Lower lobe of right lung (tissue), 2 donors: Measurements from ENCODE around the gene ANKS1B. TPM values are rescaled to one million over a fixed set of nuclear protein-coding genes. Genes with fewer than 3 reads are reported as not detected.

Experiments used
- ATAC-seq, 2 donors: fragments of 200-7000 bp; cut with Tn5 transposase; one replicate each; pipeline ENCODE4 v1.9.1; 2020 to 2022; ENCODE audit warnings: mild to moderate bottlenecking in 2 of 2, moderate library complexity in 2 of 2
- DNase-seq: peaks from one replicate; pipeline ENCODE4 v3.0.0-alpha.2; 2020
- H3K27ac ChIP-seq: fragments of 200-600 bp; one replicate; pipeline ENCODE4 v1.8.0; 2022
- H3K27me3 ChIP-seq: fragments of 200-600 bp; one replicate; pipeline ENCODE4 v1.8.0; 2022; ENCODE audit warnings: low read depth
- H3K36me3 ChIP-seq: fragments of 200-600 bp; one replicate; pipeline ENCODE4 v1.8.0; 2022; ENCODE audit warnings: mild to moderate bottlenecking
- H3K4me1 ChIP-seq: fragments of 200-600 bp; one replicate; pipeline ENCODE4 v1.8.0; 2022
- H3K4me3 ChIP-seq: fragments of 200-600 bp; one replicate; pipeline ENCODE4 v1.8.0; 2022; ENCODE audit warnings: mild to moderate bottlenecking
- H3K9me3 ChIP-seq: fragments of 200-600 bp; one replicate; pipeline ENCODE4 v1.8.0; 2022
- intact Hi-C: fragments of 100-400 bp; cut with DNase I; formaldehyde crosslinking; loops from one replicate; pipeline ENCODE4 v1.11.0; 2022
- total RNA-seq: library from RNA; stranded (reverse); fragmentation: NEBNext Ultra II Directional; extraction: Animal tissue kit (Norgen Biotek cat#: 25700); gene quantifications from one replicate; pipeline ENCODE4 v1.2.1, GENCODE V29; 2021
- TF ChIP-seq, protein P1 (sequence below): fragments of 200-600 bp; IDR thresholded peaks from one replicate; pipeline ENCODE4 v1.8.0; 2022; ENCODE audit warnings: antibody characterized with exemption, mild to moderate bottlenecking
- donor health status: DM: no; HTN: yes; CAD: no; lungs with severe emphysema.

ANKS1B gene
- total RNA-seq, 1 donor from 2014 or later: 4.0 TPM

DNA sequence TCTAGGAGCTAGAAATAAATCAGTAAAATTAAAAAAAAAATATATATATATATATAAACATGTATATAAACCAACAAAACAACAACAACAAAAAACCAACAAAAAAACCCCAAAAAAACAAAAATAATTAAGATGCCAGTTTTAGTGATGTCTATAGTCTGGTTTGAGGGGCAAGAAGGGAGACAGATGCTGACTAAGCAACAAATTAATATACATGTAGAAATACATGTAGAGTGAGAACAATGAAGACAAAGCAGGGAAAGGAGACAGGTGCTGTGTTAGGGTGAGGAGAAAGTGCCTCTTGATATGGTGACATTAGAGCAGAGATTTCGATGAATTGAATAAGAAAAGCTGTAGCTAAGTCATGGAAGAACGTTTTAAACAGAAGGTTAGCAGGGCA is 861.8 kb downstream of the ANKS1B start:
- H3K4me1 ChIP-seq: no peaks in the 10 kb centered on the region
- no peaks in the 10 kb centered on the region for H3K27me3 ChIP-seq
- TF ChIP-seq, protein P1, sequence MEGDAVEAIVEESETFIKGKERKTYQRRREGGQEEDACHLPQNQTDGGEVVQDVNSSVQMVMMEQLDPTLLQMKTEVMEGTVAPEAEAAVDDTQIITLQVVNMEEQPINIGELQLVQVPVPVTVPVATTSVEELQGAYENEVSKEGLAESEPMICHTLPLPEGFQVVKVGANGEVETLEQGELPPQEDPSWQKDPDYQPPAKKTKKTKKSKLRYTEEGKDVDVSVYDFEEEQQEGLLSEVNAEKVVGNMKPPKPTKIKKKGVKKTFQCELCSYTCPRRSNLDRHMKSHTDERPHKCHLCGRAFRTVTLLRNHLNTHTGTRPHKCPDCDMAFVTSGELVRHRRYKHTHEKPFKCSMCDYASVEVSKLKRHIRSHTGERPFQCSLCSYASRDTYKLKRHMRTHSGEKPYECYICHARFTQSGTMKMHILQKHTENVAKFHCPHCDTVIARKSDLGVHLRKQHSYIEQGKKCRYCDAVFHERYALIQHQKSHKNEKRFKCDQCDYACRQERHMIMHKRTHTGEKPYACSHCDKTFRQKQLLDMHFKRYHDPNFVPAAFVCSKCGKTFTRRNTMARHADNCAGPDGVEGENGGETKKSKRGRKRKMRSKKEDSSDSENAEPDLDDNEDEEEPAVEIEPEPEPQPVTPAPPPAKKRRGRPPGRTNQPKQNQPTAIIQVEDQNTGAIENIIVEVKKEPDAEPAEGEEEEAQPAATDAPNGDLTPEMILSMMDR: no peak
- H3K36me3 ChIP-seq: no peaks in the 10 kb centered on the region
- no peak overlapping the region for H3K4me3 ChIP-seq
- H3K27ac ChIP-seq: no peak overlapping the region
- intact Hi-C loops: no loop called here
- DNase-seq (no peak), ATAC-seq (no peak)
- H3K9me3 ChIP-seq: no peaks in the 10 kb centered on the region

DNA sequence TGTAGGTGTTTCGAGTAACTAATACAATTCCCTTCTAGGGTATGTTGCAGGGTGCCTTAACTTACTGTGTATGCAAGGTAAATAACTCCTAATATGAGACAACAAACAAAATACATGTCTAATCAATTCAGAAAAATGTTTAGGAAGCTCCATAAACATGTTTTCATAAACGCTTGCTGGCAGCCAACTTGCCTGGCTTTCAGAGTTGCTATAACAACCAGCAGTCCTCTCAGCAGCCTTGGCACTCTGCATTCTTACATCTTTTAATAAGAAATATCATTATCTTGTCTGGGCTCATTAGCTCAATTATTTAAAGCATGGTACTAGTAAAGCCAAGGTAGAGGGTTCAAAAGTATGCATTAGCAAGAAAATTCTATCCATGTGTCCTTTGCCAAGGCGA is 862.2 kb downstream of the ANKS1B start:
- Histone ChIP-seq H3K27ac (no peak overlapping the region), H3K4me3 (no peak overlapping the region), H3K4me1 (no peaks in the 10 kb centered on the region), H3K9me3 (no peaks in the 10 kb centered on the region), H3K27me3 (no peaks in the 10 kb centered on the region), H3K36me3 (no peaks in the 10 kb centered on the region)
- ATAC-seq (no peak), DNase-seq (no peak)
- TF ChIP-seq, protein P1: no peak
- intact Hi-C loops: no loop called here

DNA sequence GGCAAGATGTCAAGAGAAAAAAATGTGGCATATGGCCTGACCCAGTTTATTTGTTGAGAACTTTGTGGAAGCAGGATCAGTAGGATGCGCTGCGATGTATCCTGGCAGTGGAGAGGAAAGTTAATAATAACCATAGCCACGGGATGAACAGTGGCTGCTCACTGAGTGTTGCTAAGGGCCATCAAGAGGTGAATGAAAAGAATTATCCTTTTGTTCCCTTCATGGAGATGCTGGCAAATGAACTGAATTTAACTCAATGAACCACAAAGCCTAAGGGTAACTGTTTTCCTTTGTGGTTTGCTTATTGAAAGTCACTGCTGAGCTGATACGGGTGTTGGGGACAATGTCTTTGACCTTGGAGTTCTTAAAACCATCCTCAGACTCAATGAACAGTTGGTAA is 863.2 kb downstream of the ANKS1B start:
- ATAC-seq (no peak), DNase-seq (no peak)
- H3K9me3 ChIP-seq: no peaks in the 10 kb centered on the region
- no peaks in the 10 kb centered on the region for H3K36me3 ChIP-seq
- TF ChIP-seq, protein P1: no peak
- H3K27ac ChIP-seq: no peak overlapping the region
- intact Hi-C loops: no loop called here
- no peaks in the 10 kb centered on the region for H3K4me1 ChIP-seq
- no peaks in the 10 kb centered on the region for H3K27me3 ChIP-seq
- H3K4me3 ChIP-seq: no peak overlapping the region

DNA sequence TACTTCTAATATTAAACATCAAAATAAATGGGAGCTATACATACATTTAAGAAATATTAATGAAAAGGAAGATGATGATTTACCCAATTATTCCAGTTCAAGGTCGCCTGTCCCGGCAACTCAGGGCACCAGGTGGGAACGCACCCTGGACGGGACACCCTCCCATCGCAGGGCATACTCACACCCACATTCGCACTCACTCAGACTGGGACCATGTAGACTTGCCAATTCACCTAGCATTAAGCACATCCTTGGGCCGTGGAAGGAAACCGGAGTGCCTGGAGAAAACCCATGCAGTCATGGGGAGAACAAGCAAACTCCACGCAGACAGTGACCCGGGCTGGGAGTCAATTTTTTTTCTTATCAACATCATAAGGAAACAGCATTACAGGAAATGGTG is 864.8 kb downstream of the ANKS1B start:
- ATAC-seq: no peak
- Histone ChIP-seq H3K4me1 (no peaks in the 10 kb centered on the region), H3K4me3 (no peak overlapping the region), H3K27me3 (no peaks in the 10 kb centered on the region), H3K9me3 (no peaks in the 10 kb centered on the region), H3K27ac (no peak overlapping the region), H3K36me3 (no peaks in the 10 kb centered on the region)
- intact Hi-C loops: no loop called here
- no peak for DNase-seq
- TF ChIP-seq, protein P1: no peak

DNA sequence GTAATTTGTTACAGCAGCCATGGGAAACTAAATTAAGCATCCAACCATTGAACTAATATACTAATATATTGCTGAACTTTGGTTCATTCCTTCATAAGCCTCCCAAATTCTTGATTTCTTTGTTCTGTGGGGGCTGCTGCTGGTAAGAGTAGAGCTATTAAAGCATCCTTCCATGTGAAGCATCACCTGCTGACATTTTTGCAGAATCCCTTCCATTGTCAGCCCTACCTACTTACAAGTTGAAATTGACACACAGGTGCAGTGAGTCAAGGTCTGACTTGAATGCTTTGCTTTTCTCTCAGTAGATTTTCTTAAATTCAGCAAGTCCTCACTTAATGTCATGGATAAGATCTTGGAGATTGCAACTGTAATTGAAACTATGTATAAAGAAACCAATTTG is 865.3 kb downstream of the ANKS1B start:
- intact Hi-C loops: no loop called here
- no peaks in the 10 kb centered on the region for H3K36me3 ChIP-seq
- no peak overlapping the region for H3K27ac ChIP-seq
- H3K9me3 ChIP-seq: no peaks in the 10 kb centered on the region
- no peaks in the 10 kb centered on the region for H3K27me3 ChIP-seq
- no peak overlapping the region for H3K4me3 ChIP-seq
- TF ChIP-seq, protein P1: no peak
- no peak for ATAC-seq
- DNase-seq: no peak
- H3K4me1 ChIP-seq: no peaks in the 10 kb centered on the region

DNA sequence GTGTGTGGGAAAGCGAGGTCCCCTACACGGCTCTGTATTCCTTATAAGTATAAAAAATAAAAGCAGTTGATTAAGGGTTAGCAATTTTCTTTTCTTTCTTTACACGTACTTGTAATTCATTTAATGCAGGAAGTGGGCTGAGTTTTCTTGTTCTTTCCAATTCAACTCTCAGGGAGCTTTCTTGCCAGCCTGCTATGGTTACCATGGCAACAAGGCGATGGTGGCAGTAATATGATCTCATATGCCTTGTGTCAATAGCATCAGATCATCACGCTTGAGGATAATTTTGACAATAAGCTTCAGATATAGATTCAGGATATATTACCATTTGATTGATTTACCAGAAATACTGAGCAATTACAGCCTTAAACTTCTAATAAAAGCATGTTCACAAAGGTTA is 873.1 kb downstream of the ANKS1B start:
- H3K36me3 ChIP-seq: no peaks in the 10 kb centered on the region
- H3K27me3 ChIP-seq: no peaks in the 10 kb centered on the region
- TF ChIP-seq, protein P1: no peak
- no peak overlapping the region for H3K27ac ChIP-seq
- ATAC-seq: no peak
- no peaks in the 10 kb centered on the region for H3K4me1 ChIP-seq
- H3K9me3 ChIP-seq: no peaks in the 10 kb centered on the region
- H3K4me3 ChIP-seq: no peak overlapping the region
- no peak for DNase-seq
- intact Hi-C loops: no loop called here
